HL-60 (cell line): ENCODE results near the gene ERBB2.

Source experiments
- CTCF ChIP-seq: IDR thresholded peaks from one replicate; pipeline ENCODE4 v1.5.1; 2011; ENCODE audit warnings: low read length, control low read depth, inconsistent platforms; ENCODE audit not compliant: insufficient read depth
- REST ChIP-seq: IDR thresholded peaks from 2 replicates; pipeline ENCODE4 v1.6.1; 2012; ENCODE audit warnings: low read depth; ENCODE audit not compliant: insufficient replicate concordance

GRCh38 chr17:39663688-39664580, 35.9 kb upstream of the ERBB2 start:
- TF ChIP-seq CTCF = no peak
- no peak for TF ChIP-seq REST
